ENCODE measurements around the gene ESPNL.

ESPNL gene

DNA sequence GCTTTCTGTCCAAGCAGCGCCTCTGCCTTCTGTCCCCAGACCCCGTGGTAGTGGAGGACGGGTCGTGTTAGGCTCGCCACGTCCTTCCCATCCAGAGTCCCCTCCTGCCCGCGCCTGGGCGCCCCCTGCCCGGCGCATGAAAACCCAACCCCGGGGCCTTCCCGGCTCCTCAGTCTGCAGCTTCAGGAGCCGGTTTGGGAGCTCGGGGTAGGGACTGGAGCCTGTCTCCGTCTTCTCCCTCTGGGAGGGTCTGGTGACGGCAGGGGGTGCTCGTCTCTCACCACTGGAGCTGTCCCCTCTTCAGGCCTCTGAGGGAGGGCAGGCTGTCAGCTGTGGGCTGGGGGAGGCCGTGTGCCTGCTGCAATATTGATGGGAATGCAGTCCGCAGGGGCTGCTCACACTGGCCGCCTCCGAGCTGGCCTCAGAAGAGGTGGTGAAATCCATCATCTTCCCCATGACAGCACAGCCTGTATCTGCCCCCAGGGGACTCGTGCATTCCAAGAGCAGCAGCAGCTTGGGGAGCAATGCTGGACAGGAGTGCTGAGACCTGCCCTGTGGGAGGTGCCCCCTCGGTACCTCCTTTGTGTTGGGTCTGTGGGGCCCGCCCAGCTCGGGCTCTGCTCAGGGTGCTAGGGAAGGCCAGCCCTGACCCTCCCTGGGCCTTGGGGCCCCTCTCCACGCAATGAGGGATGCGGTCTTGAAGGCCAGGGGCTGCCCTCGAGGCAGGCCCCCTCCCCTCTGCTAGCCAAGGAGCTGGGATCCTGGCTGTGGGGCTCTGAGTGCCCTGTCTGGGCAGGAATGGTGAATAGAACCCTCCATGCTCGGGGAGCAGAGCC lies 20.5 kb downstream of the ESPNL start:
- H3K36me3 ChIP-seq (ENCODE audit: insufficient read depth, low read length) = no peaks in the 10 kb centered on the region
- DNase-seq = no peak

DNA sequence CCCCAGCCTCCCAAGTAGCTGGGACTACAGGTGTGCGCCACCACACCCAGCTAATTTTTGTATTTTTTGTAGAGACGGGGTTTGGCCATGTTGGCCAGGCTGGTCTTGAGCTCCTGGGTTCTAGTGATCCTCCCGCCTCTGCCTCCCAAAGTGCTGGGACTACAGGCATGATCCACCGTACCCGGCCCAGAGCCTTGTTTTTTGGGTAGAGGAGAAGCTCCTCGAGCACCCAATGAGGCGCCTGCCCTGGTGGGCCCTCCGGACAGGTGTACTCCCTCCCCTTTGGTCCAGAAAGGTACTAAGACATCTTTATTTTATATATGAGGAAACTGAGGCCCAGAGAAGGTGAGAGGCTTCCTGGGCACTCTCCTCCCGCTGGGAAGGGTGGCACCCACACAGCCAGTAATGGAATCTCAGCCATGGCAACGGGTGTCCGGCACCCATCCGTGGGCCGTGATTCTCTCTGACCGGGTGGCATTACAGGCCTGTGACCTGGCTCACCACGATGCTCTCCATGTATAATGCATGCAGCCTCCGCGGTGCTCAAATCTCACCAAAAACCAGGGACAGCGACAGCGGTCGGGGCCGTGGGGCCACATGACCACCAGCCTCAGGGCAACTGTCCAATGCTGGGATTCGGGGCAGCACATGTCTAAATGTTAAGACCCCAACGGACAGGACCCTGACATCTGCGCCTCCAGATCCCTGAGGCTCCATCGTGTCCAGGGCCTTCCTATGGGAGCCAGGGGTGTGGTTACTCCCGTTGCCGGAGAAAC lies 21.6 kb downstream of the ESPNL start:
- Histone ChIP-seq H3K4me1 (ENCODE audit: insufficient read depth, low read length) (no peaks in the 10 kb centered on the region), H3K79me2 (ENCODE audit: insufficient read depth, low read length) (no peaks in the 10 kb centered on the region), H4K20me1 (ENCODE audit: insufficient read depth, low read length) (no peaks in the 10 kb centered on the region; the same call in 1 of the 2 replicates), H3K4me3 (ENCODE audit: low read depth in 1 of 2, low read length in 2 of 2) (no peak overlapping the region), H3K4me2 (ENCODE audit: insufficient read depth, low read length) (no peak overlapping the region), H3K9me3 (ENCODE audit: insufficient read depth, low read length, severe bottlenecking) (no peaks in the 10 kb centered on the region), H2AFZ (ENCODE audit: low read depth, low read length) (no peak overlapping the region), H3K9ac (ENCODE audit: low read depth, low read length) (no peak overlapping the region), H3K27me3 (ENCODE audit: insufficient read depth, low read length, poor library complexity) (peaks cover 19% of the 10 kb centered on the region), H3K27ac (ENCODE audit: low read length) (no peak overlapping the region), H3K36me3 (ENCODE audit: insufficient read depth, low read length) (no peaks in the 10 kb centered on the region)
- TF ChIP-seq, protein P1, sequence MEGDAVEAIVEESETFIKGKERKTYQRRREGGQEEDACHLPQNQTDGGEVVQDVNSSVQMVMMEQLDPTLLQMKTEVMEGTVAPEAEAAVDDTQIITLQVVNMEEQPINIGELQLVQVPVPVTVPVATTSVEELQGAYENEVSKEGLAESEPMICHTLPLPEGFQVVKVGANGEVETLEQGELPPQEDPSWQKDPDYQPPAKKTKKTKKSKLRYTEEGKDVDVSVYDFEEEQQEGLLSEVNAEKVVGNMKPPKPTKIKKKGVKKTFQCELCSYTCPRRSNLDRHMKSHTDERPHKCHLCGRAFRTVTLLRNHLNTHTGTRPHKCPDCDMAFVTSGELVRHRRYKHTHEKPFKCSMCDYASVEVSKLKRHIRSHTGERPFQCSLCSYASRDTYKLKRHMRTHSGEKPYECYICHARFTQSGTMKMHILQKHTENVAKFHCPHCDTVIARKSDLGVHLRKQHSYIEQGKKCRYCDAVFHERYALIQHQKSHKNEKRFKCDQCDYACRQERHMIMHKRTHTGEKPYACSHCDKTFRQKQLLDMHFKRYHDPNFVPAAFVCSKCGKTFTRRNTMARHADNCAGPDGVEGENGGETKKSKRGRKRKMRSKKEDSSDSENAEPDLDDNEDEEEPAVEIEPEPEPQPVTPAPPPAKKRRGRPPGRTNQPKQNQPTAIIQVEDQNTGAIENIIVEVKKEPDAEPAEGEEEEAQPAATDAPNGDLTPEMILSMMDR (IDR thresholded peaks at IDR 0.05; ENCODE audit: borderline replicate concordance, extremely low read depth, low read length, poor library complexity, severe bottlenecking) = no peak
- TF ChIP-seq EZH2 (IDR thresholded peaks at IDR 0.05; ENCODE audit: borderline replicate concordance, low read depth, low read length, severe bottlenecking) = no peak
- DNase-seq = no peak
- ATAC-seq (ENCODE audit: insufficient read depth, low read depth) = no peak

More for the DNA sequence above, 20.5 kb downstream of the ESPNL start:
- no peak overlapping the region for H3K4me3 ChIP-seq (ENCODE audit: low read depth in 1 of 2, low read length in 2 of 2)
- no peaks in the 10 kb centered on the region for H3K79me2 ChIP-seq (ENCODE audit: insufficient read depth, low read length)
- H3K9me3 ChIP-seq (ENCODE audit: insufficient read depth, low read length, severe bottlenecking) = no peaks in the 10 kb centered on the region
- no peak for ATAC-seq (ENCODE audit: insufficient read depth, low read depth)
- no peak overlapping the region for H3K4me2 ChIP-seq (ENCODE audit: insufficient read depth, low read length)
- H2AFZ ChIP-seq (ENCODE audit: low read depth, low read length) = no peak overlapping the region
- no peak overlapping the region for H3K9ac ChIP-seq (ENCODE audit: low read depth, low read length)
- H3K4me1 ChIP-seq (ENCODE audit: insufficient read depth, low read length) = no peaks in the 10 kb centered on the region
- no peak for TF ChIP-seq EZH2 (IDR thresholded peaks at IDR 0.05; ENCODE audit: borderline replicate concordance, low read depth, low read length, severe bottlenecking)
- TF ChIP-seq, protein P1 (IDR thresholded peaks at IDR 0.05; ENCODE audit: borderline replicate concordance, extremely low read depth, low read length, poor library complexity, severe bottlenecking) = no peak
- H3K27ac ChIP-seq (ENCODE audit: low read length) = no peak overlapping the region
- H3K27me3 ChIP-seq (ENCODE audit: insufficient read depth, low read length, poor library complexity) = peaks cover 19% of the 10 kb centered on the region
- H4K20me1 ChIP-seq (ENCODE audit: insufficient read depth, low read length) = no peaks in the 10 kb centered on the region; the same call in 1 of the 2 replicates

DNA sequence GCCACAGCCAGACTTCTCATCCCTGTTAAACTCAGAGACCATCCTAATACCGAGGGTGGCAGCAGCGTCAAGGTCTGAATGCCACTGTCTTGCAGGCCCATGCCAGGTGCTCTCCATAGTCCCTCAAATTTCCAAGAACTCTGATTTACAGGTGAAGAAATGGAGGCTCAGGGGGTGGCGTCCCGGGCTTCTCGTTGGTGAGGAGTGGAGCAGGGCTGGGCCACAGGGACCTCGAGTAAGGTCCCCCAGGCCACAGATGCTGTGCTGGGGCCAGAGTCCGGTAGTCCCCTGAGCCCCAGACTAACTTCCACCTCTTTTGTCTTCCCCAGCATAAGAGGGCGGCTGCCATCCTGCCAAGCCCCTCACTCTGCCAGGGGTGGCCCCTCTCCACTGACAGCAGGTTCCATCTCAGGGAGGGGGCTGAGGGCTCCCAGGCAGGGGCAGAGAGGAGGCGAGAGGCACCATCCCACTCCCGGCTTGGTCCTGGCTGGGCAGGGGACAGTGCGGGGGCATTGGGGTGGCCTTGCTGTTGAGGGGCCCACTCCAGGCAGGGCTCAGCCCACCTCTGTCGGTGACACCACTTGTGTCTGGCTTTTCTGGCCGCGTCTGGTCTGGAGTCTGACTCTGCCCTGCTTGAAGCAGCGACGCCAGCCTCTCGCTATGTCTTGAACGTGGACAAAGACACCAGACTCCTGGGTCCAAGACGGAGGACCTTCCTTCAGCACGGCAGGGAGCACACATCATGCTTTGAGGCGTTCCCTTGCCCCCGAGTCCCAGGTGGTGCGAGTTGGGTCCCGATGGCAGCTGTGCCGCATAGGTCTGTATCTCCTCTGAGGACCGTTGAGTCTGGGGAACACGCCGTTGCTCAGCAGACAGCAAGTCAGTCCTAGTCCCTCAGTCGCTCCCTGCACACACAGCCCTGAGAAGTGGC lies 22.4 kb downstream of the ESPNL start:
- H3K4me2 ChIP-seq (ENCODE audit: insufficient read depth, low read length) = no peak overlapping the region
- TF ChIP-seq, protein P1 (IDR thresholded peaks at IDR 0.05; ENCODE audit: borderline replicate concordance, extremely low read depth, low read length, poor library complexity, severe bottlenecking) = no peak
- no peak for TF ChIP-seq EZH2 (IDR thresholded peaks at IDR 0.05; ENCODE audit: borderline replicate concordance, low read depth, low read length, severe bottlenecking)
- H4K20me1 ChIP-seq (ENCODE audit: insufficient read depth, low read length) = no peaks in the 10 kb centered on the region; the same call in 1 of the 2 replicates
- no peaks in the 10 kb centered on the region for H3K36me3 ChIP-seq (ENCODE audit: insufficient read depth, low read length)
- DNase-seq (no peak), ATAC-seq (ENCODE audit: insufficient read depth, low read depth) (no peak)
- no peak overlapping the region for H2AFZ ChIP-seq (ENCODE audit: low read depth, low read length)
- no peaks in the 10 kb centered on the region for H3K79me2 ChIP-seq (ENCODE audit: insufficient read depth, low read length)
- H3K4me1 ChIP-seq (ENCODE audit: insufficient read depth, low read length) = no peaks in the 10 kb centered on the region
- peaks cover 19% of the 10 kb centered on the region for H3K27me3 ChIP-seq (ENCODE audit: insufficient read depth, low read length, poor library complexity)
- H3K9me3 ChIP-seq (ENCODE audit: insufficient read depth, low read length, severe bottlenecking) = no peaks in the 10 kb centered on the region
- no peak overlapping the region for H3K9ac ChIP-seq (ENCODE audit: low read depth, low read length)
- no peak overlapping the region for H3K27ac ChIP-seq (ENCODE audit: low read length)
- H3K4me3 ChIP-seq (ENCODE audit: low read depth in 1 of 2, low read length in 2 of 2) = no peak overlapping the region

Data from DND-41 (cell line).